Subcutaneous abdominal adipose tissue (tissue), 5 donors: ENCODE results near the gene MAP2K5.

Experiments used
- H3K27ac ChIP-seq: one replicate; pipeline ENCODE4 v1.7.0; 2013; ENCODE audit warnings: low read depth, mild to moderate bottlenecking, inconsistent platforms, low read length, moderate library complexity
- H3K27me3 ChIP-seq, 5 donors: one replicate each; pipeline ENCODE4 v1.7.0; 2013; ENCODE audit warnings: low read length in 5 of 5, inconsistent platforms in 1 of 5; ENCODE audit not compliant: control insufficient read depth in 5 of 5, insufficient read depth in 4 of 5
- H3K36me3 ChIP-seq, 5 donors: one replicate each; pipeline ENCODE4 v1.7.0; 2013; ENCODE audit warnings: low read length in 5 of 5; ENCODE audit not compliant: control insufficient read depth in 5 of 5, insufficient read depth in 5 of 5
- H3K4me1 ChIP-seq, 5 donors: one replicate each; pipeline ENCODE4 v1.7.0; 2013; ENCODE audit warnings: low read length in 5 of 5, mild to moderate bottlenecking in 3 of 5, moderate library complexity in 1 of 5; ENCODE audit not compliant: control insufficient read depth in 5 of 5, insufficient read depth in 5 of 5
- H3K4me3 ChIP-seq, 5 donors: one replicate each; pipeline ENCODE4 v1.7.0; 2013; ENCODE audit warnings: low read length in 5 of 5, low read depth in 1 of 5
- H3K9ac ChIP-seq, 5 donors: one replicate each; pipeline ENCODE4 v1.7.0; 2013; ENCODE audit warnings: low read length in 5 of 5, mild to moderate bottlenecking in 4 of 5, moderate library complexity in 3 of 5
- H3K9me3 ChIP-seq, 5 donors: one replicate each; pipeline ENCODE4 v1.7.0; 2013; ENCODE audit warnings: low read length in 5 of 5; ENCODE audit not compliant: control insufficient read depth in 5 of 5
- donor health status: healthy.
- donor health status: healthy.
- donor health status: healthy.
- donor health status: healthy.
- donor health status: healthy.

MAP2K5 gene

GRCh38 chr15:67740405-67740804 is 197.9 kb downstream of the MAP2K5 start:
- Histone ChIP-seq H3K9ac (no peak overlapping the region), H3K36me3 (peaks cover 0 to 7% (median 0%) of the 10 kb centered on the region in 5 donors), H3K9me3 (no peaks in the 10 kb centered on the region), H3K4me1 (peaks cover 0 to 6% (median 4%) of the 10 kb centered on the region in 5 donors), H3K4me3 (no peak overlapping the region), H3K27ac (no peak overlapping the region), H3K27me3 (no peaks in the 10 kb centered on the region)

DNA sequence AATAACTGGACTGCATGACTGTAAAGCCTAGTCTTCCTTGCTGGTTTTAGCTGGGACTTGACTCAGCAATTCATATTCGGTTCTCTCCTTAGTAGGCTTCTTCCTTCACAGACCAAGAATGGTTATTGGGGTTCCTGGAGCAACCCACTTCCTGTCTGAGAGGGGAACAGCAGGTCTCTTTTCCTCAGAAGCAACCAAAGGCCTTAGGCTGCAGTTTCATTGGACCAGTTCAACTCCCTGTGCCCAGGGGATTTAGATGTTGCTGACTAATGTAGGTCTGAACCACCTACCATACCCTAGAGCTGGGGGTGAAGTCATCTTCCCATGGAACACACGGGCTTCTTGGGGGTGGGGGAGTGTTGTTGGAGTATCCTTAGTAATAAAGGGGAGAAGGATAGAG is 198.8 kb downstream of the MAP2K5 start:
- no peak overlapping the region for H3K27ac ChIP-seq

DNA sequence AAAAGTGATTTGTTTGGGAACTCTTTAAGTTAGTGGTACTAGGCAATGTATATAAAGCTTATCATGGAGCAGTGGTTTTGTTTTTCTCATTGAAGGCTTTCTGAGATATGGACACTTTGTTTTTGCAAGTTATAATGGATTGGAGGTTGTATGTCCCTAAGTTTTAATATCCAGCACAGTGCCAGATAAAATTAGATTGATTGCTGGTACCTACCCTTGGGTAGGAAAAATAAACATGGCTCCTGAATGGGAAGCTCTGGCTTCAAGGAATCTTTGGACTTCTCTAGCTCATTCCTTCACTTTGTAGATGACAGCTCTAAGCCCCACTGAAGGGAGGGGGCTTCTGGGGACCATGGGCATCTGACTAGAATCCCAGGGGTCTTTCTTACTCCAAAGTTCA is 201.1 kb downstream of the MAP2K5 start:
- Histone ChIP-seq H3K9me3 (no peaks in the 10 kb centered on the region), H3K36me3 (peaks cover 0 to 7% (median 2%) of the 10 kb centered on the region in 5 donors), H3K4me1 (peaks cover 0 to 19% (median 14%) of the 10 kb centered on the region in 5 donors), H3K4me3 (no peak overlapping the region), H3K9ac (no peak overlapping the region), H3K27ac (no peak overlapping the region), H3K27me3 (no peaks in the 10 kb centered on the region)

More for the DNA sequence above, 198.8 kb downstream of the MAP2K5 start:
- H3K27me3 ChIP-seq = no peaks in the 10 kb centered on the region
- no peak overlapping the region for H3K9ac ChIP-seq
- no peaks in the 10 kb centered on the region for H3K9me3 ChIP-seq
- H3K36me3 ChIP-seq = peaks cover 0 to 7% (median 0%) of the 10 kb centered on the region in 5 donors
- H3K4me1 ChIP-seq = peaks cover 0 to 14% (median 10%) of the 10 kb centered on the region in 5 donors
- H3K4me3 ChIP-seq = no peak overlapping the region

- Histone ChIP-seq H3K4me1 (peaks cover 0 to 19% (median 14%) of the 10 kb centered on the region in 5 donors), H3K27me3 (no peaks in the 10 kb centered on the region), H3K4me3 (no peak overlapping the region), H3K27ac (no peak overlapping the region), H3K9ac (no peak overlapping the region), H3K36me3 (peaks cover 0 to 9% (median 3%) of the 10 kb centered on the region in 5 donors), H3K9me3 (no peaks in the 10 kb centered on the region)
Measured at GRCh38 chr15:67744331-67745072, 202.0 kb downstream of the MAP2K5 start.

- H3K36me3 ChIP-seq = peaks cover 0 to 9% (median 3%) of the 10 kb centered on the region in 5 donors
- no peaks in the 10 kb centered on the region for H3K27me3 ChIP-seq
- no peak overlapping the region for H3K4me3 ChIP-seq
- peaks cover 0 to 19% (median 14%) of the 10 kb centered on the region in 5 donors for H3K4me1 ChIP-seq
- H3K9ac ChIP-seq = peak overlapping the region in 1 of 5 donors; percentile 57
- no peaks in the 10 kb centered on the region for H3K9me3 ChIP-seq
- H3K27ac ChIP-seq = no peak overlapping the region
Measured at GRCh38 chr15:67745073-67746006, 202.8 kb downstream of the MAP2K5 start.

DNA sequence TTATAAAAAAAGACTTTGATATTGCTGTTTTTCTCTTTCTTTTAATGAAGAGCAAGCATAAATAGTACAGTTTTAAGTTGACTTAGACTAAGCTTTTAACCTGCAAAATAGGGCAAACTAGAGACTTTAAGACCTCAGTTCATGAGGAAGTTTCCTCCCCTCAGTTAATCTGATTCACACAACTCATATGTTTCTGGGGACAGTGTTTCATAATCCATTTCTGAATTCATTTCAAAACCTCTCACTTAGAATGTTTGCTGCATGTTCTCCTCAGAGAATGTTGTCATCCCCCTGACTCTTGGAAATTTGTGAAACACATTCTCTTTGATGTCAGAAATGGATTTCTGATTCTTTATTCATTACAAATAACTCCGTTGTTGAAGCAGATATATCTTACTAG is 203.5 kb downstream of the MAP2K5 start:
- Histone ChIP-seq H3K4me3 (no peak overlapping the region), H3K9ac (peak overlapping the region in 1 of 5 donors; percentile 57), H3K27me3 (no peaks in the 10 kb centered on the region), H3K9me3 (no peaks in the 10 kb centered on the region), H3K36me3 (peaks cover 0 to 11% (median 3%) of the 10 kb centered on the region in 5 donors), H3K27ac (no peak overlapping the region), H3K4me1 (peaks cover 0 to 19% (median 14%) of the 10 kb centered on the region in 5 donors)

DNA sequence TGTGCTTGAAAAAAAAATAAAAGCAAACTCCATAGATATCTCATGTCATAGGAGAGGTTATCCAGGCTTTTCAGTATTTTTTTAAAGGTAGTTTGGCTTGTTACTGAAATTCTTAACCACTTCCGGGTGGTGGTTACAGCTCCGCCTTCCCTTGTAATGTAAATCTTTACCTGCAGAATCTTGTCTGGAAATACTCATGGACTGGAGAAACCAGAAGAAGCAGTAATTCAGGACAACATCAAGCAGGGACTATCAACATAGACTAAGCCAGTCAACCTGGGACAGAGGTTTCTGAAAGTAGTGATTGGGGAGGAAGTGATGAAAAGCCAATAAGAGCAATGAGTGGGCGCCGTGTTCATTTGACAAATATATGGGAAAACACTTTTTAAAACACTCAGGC is 203.9 kb downstream of the MAP2K5 start:
- Histone ChIP-seq H3K9me3 (no peaks in the 10 kb centered on the region), H3K27ac (no peak overlapping the region), H3K27me3 (no peaks in the 10 kb centered on the region), H3K4me1 (peaks cover 0 to 19% (median 14%) of the 10 kb centered on the region in 5 donors), H3K4me3 (no peak overlapping the region), H3K36me3 (peaks cover 0 to 8% (median 3%) of the 10 kb centered on the region in 5 donors), H3K9ac (no peak overlapping the region)

DNA sequence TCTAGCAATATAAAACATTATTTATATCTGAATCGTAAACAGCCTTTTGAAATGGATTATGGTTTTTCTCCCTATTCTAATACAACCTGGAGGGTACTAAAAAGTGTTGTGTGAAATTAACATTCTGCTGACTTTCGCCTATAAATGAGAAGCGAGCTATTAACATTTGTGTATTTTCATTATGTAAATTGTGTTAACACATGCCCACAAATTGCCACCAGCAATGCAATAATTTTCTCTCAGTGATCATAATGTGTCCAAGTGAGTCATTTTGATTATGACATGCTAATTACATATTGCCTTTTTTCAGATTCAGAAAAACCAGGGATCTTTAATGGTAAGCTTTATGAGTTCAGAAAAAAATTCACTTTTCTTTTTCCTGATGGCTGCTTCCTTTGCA is 205.4 kb downstream of the MAP2K5 start:
- Histone ChIP-seq H3K4me3 (no peak overlapping the region), H3K36me3 (peaks cover 0 to 7% (median 3%) of the 10 kb centered on the region in 5 donors), H3K9me3 (no peaks in the 10 kb centered on the region), H3K9ac (no peak overlapping the region), H3K27ac (no peak overlapping the region), H3K27me3 (no peaks in the 10 kb centered on the region), H3K4me1 (peaks cover 0 to 19% (median 14%) of the 10 kb centered on the region in 5 donors)

DNA sequence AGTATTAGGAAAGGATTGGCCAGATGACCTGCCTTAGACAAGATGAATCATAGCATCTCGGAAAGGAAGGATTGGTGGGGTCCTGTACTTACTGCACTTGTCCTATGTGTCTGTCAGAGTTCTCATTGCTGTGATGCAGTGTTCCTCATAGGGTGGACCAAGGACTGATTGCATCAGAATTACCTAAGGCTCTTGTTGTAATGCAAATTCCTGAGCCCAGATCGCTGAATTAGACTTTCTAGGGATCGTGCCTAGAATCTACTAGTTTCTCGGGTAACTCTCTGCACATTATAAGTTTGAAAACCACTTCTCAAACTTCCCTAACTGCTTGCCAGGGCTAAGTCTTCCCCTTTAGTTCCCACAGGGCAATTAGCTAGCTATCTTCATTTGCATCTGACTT is 207.9 kb downstream of the MAP2K5 start:
- Histone ChIP-seq H3K9ac (no peak overlapping the region), H3K9me3 (no peaks in the 10 kb centered on the region), H3K4me3 (no peak overlapping the region), H3K4me1 (peaks cover 0 to 14% (median 10%) of the 10 kb centered on the region in 5 donors), H3K27ac (no peak overlapping the region), H3K36me3 (peaks cover 0 to 7% (median 3%) of the 10 kb centered on the region in 5 donors), H3K27me3 (no peaks in the 10 kb centered on the region)

GRCh38 chr15:67753891-67754290 is 211.4 kb downstream of the MAP2K5 start:
- Histone ChIP-seq H3K9ac (no peak overlapping the region), H3K4me1 (no peaks in the 10 kb centered on the region), H3K4me3 (no peak overlapping the region), H3K9me3 (no peaks in the 10 kb centered on the region), H3K27ac (no peak overlapping the region), H3K27me3 (no peaks in the 10 kb centered on the region), H3K36me3 (peaks cover 0 to 3% (median 0%) of the 10 kb centered on the region in 5 donors)
